GM12878 (cell line): ENCODE data around the gene ERVH48-1. TPM values are rescaled to one million over a fixed set of nuclear protein-coding genes. Genes with fewer than 3 reads are reported as not detected.

Experiments
- ASH2L ChIP-seq: fragments of 300-600, 200-600 bp; sonication (generic); IDR thresholded peaks from 2 replicates; pipeline ENCODE4 v1.6.1; 2017; ENCODE audit warnings: low read depth, mild to moderate bottlenecking, borderline replicate concordance
- BMI1 ChIP-seq: fragments of 450-650 bp; IDR thresholded peaks from 2 replicates; pipeline ENCODE4 v1.6.1; 2016; ENCODE audit warnings: mild to moderate bottlenecking, moderate library complexity, borderline replicate concordance
- CHD2 ChIP-seq: IDR thresholded peaks from 2 replicates; pipeline ENCODE4 v1.6.1; 2011; ENCODE audit warnings: low read depth, low read length, improper control_type of control experiment, borderline replicate concordance
- EP300 ChIP-seq, 2 experiments: fragments of 150-350 bp in 1 of 2; IDR thresholded peaks; 2 replicates each; pipeline ENCODE4 v1.6.1; 2011 to 2012; ENCODE audit warnings: low read depth in 2 of 2, low read length in 2 of 2, borderline replicate concordance in 1 of 2, improper control_type of control experiment in 1 of 2, inconsistent platforms in 1 of 2; ENCODE audit not compliant: control insufficient read depth in 1 of 2
- HDAC2 ChIP-seq: fragments of 200-600 bp; sonication (generic); IDR thresholded peaks from 2 replicates; pipeline ENCODE4 v1.6.1; 2017
- KLF5 ChIP-seq: fragments of 450-650 bp; IDR thresholded peaks from 2 replicates; pipeline ENCODE4 v1.6.1; 2014; ENCODE audit warnings: mild to moderate bottlenecking; ENCODE audit not compliant: partially characterized antibody
- LARP7 ChIP-seq: fragments of 450-650 bp; IDR thresholded peaks from 2 replicates; pipeline ENCODE4 v1.6.1; 2017; ENCODE audit warnings: mild to moderate bottlenecking
- MTA2 ChIP-seq: fragments of 450-650 bp; IDR thresholded peaks from 2 replicates; pipeline ENCODE4 v1.6.1; 2016; ENCODE audit warnings: low read depth, mild to moderate bottlenecking, moderate library complexity
- POLR2AphosphoS2 ChIP-seq: IDR thresholded peaks from 2 replicates; pipeline ENCODE4 v1.6.1; 2011; ENCODE audit warnings: low read depth, mild to moderate bottlenecking, low read length, improper control_type of control experiment, moderate library complexity
- RBBP5 ChIP-seq: fragments of 200-600 bp; sonication (generic); conservative IDR thresholded peaks from 2 replicates; pipeline ENCODE4 v1.6.1; 2016
- SP1 ChIP-seq: IDR thresholded peaks from one replicate; pipeline ENCODE4 v1.6.1; 2011; ENCODE audit warnings: low read depth, low read length
- TBL1XR1 ChIP-seq: IDR thresholded peaks from 2 replicates; pipeline ENCODE4 v1.6.1; 2012; ENCODE audit warnings: low read depth, low read length, improper control_type of control experiment
- ZZZ3 ChIP-seq: IDR thresholded peaks from 2 replicates; pipeline ENCODE4 v1.6.1; 2011; ENCODE audit warnings: low read depth; ENCODE audit not compliant: control insufficient read depth, insufficient read length
- polyA plus RNA-seq, 11 experiments: library from polyadenylated mRNA; depleted of rRNA in 4 of 11; unstranded in 6 of 11; stranded (reverse) in 5 of 11; fragments of >200 nt; fragmentation: Nextera tagmentation in 4 of 11; fragmentation: Illumina TruSeq in 1 of 11; extraction: Ambion mirVana in 4 of 11; extraction: Trizol in 1 of 11; gene quantifications; 1 replicate in 1 of 11; 2 replicates in 10 of 11; pipeline versions ENCODE4 v1.2.1 to v1.2.3, GENCODE V29; 2011 to 2016; ENCODE audit warnings: inconsistent platforms in 2 of 11, missing spikeins in 2 of 11, low read depth in 1 of 11
- total RNA-seq, 4 experiments: library from RNA; depleted of rRNA in 3 of 4; stranded (reverse); fragments of >200 nt in 3 of 4; fragmentation: Illumina TruSeq in 1 of 4; extraction: Trizol in 1 of 4; gene quantifications; 2 replicates each; pipeline versions ENCODE4 v1.2.1 to v1.2.3, GENCODE V29; 2013 to 2021
- TF ChIP-seq, protein P1 (sequence below): IDR thresholded peaks from 2 replicates; pipeline ENCODE4 v1.6.1; 2011; ENCODE audit warnings: mild to moderate bottlenecking, low read depth, low read length, moderate library complexity; ENCODE audit not compliant: insufficient replicate concordance
- TF ChIP-seq, protein P2 (sequence below): fragments of 450-650 bp; IDR thresholded peaks from 2 replicates; pipeline ENCODE4 v1.6.1; 2017; ENCODE audit warnings: low read depth, mild to moderate bottlenecking, moderate library complexity
- TF ChIP-seq, protein P3 (sequence below): fragments of 150-350 bp; IDR thresholded peaks from 2 replicates; pipeline ENCODE4 v1.6.1; 2014; ENCODE audit warnings: mild to moderate bottlenecking, low read depth, low read length
- TF ChIP-seq, protein P4 (sequence below): fragments of 450-650 bp; IDR thresholded peaks from 2 replicates; pipeline ENCODE4 v1.6.1; 2018; ENCODE audit warnings: borderline replicate concordance, mild to moderate bottlenecking; ENCODE audit not compliant: partially characterized antibody
- TF ChIP-seq, protein P5 (sequence below): fragments of 450-650 bp; IDR thresholded peaks from 2 replicates; pipeline ENCODE4 v1.6.1; 2017; ENCODE audit warnings: mild to moderate bottlenecking
- TF ChIP-seq, protein P6 (sequence below): IDR thresholded peaks from 2 replicates; pipeline ENCODE4 v1.6.1; 2011; ENCODE audit warnings: low read depth, low read length, improper control_type of control experiment, borderline replicate concordance

The ERVH48-1 gene
- total and polyA plus RNA-seq, 10 of the 15 experiments (the other 5 are each of a cell fraction or from before 2014, with no cell fraction given), result 0.03 to 0.30 (median 0.13) TPM; not detected in 7

DNA sequence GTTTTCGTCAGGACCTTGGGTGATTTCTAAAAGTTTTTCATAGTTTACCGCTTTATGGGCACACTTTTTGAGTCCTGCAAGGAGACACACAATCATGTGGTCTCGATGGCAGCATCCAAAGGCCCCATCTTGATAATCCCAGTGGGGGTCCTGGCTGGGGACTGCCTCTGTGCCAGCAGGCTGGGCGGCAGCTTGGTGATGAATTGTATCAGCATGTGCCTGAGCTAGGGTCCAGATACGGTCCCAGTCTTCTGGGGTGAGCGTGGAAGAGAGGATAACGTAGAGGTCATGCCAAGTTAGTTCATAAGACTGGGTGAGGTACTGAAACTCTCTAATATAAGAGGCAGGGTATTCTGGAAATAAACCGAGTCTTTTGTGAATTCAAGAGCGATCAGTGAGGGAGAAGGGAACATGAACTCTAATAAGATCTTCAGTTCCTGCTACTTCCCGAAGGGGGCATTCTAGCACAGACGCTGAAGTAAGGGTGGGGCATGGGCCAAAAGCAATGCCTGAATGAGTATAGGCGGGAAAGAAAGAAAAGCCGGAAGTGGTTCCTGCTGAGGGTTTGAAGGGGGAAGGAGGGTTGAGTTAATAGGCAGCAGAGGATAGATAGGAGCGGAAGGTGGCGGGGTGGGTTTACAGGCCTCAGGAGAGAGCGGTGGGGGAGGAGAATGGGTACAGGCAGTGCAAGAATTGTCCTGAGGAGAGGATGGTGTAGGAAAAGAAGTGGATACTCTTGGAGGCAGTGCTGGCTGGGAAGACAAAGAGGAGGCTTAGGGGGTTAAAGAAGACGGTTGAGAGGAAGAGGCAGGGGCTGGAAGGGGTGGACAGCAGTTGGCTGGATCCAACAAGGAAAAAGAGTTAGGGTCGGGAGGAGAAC, 1.6 kb downstream of the ERVH48-1 start (continued):
- TF ChIP-seq, protein P1, sequence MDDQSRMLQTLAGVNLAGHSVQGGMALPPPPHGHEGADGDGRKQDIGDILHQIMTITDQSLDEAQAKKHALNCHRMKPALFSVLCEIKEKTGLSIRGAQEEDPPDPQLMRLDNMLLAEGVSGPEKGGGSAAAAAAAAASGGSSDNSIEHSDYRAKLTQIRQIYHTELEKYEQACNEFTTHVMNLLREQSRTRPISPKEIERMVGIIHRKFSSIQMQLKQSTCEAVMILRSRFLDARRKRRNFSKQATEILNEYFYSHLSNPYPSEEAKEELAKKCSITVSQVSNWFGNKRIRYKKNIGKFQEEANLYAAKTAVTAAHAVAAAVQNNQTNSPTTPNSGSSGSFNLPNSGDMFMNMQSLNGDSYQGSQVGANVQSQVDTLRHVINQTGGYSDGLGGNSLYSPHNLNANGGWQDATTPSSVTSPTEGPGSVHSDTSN, result no peak
- TF ChIP-seq CHD2 (peak; percentile 58; the same call in 1 of the 2 replicates), RBBP5 (no peak), LARP7 (no peak), EP300 (IDR thresholded peaks at IDR 0.05; ENCODE audit: borderline replicate concordance in 1 of 2, control insufficient read depth in 1 of 2, low read depth in 2 of 2, low read length in 2 of 2) (peak in 1 of 2 experiments; percentile 37; a peak in 1 of 4 replicates), BMI1 (peak; percentile 21; the same call in 1 of the 2 replicates), POLR2AphosphoS2 (no peak), HDAC2 (no peak), ASH2L (no peak), ZZZ3 (no peak), KLF5 (no peak), TBL1XR1 (no peak), MTA2 (peak; percentile 73), SP1 (no peak)
- TF ChIP-seq, protein P2, sequence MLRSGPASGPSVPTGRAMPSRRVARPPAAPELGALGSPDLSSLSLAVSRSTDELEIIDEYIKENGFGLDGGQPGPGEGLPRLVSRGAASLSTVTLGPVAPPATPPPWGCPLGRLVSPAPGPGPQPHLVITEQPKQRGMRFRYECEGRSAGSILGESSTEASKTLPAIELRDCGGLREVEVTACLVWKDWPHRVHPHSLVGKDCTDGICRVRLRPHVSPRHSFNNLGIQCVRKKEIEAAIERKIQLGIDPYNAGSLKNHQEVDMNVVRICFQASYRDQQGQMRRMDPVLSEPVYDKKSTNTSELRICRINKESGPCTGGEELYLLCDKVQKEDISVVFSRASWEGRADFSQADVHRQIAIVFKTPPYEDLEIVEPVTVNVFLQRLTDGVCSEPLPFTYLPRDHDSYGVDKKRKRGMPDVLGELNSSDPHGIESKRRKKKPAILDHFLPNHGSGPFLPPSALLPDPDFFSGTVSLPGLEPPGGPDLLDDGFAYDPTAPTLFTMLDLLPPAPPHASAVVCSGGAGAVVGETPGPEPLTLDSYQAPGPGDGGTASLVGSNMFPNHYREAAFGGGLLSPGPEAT, result peak; percentile 52
- TF ChIP-seq, protein P3, sequence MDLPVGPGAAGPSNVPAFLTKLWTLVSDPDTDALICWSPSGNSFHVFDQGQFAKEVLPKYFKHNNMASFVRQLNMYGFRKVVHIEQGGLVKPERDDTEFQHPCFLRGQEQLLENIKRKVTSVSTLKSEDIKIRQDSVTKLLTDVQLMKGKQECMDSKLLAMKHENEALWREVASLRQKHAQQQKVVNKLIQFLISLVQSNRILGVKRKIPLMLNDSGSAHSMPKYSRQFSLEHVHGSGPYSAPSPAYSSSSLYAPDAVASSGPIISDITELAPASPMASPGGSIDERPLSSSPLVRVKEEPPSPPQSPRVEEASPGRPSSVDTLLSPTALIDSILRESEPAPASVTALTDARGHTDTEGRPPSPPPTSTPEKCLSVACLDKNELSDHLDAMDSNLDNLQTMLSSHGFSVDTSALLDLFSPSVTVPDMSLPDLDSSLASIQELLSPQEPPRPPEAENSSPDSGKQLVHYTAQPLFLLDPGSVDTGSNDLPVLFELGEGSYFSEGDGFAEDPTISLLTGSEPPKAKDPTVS, result no peak
- TF ChIP-seq, protein P4, sequence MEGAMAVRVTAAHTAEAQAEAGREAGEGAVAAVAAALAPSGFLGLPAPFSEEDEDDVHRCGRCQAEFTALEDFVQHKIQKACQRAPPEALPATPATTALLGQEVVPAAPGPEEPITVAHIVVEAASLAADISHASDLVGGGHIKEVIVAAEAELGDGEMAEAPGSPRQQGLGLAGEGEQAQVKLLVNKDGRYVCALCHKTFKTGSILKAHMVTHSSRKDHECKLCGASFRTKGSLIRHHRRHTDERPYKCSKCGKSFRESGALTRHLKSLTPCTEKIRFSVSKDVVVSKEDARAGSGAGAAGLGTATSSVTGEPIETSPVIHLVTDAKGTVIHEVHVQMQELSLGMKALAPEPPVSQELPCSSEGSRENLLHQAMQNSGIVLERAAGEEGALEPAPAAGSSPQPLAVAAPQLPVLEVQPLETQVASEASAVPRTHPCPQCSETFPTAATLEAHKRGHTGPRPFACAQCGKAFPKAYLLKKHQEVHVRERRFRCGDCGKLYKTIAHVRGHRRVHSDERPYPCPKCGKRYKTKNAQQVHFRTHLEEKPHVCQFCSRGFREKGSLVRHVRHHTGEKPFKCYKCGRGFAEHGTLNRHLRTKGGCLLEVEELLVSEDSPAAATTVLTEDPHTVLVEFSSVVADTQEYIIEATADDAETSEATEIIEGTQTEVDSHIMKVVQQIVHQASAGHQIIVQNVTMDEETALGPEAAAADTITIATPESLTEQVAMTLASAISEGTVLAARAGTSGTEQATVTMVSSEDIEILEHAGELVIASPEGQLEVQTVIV, result peak; percentile 65
- TF ChIP-seq, protein P5, sequence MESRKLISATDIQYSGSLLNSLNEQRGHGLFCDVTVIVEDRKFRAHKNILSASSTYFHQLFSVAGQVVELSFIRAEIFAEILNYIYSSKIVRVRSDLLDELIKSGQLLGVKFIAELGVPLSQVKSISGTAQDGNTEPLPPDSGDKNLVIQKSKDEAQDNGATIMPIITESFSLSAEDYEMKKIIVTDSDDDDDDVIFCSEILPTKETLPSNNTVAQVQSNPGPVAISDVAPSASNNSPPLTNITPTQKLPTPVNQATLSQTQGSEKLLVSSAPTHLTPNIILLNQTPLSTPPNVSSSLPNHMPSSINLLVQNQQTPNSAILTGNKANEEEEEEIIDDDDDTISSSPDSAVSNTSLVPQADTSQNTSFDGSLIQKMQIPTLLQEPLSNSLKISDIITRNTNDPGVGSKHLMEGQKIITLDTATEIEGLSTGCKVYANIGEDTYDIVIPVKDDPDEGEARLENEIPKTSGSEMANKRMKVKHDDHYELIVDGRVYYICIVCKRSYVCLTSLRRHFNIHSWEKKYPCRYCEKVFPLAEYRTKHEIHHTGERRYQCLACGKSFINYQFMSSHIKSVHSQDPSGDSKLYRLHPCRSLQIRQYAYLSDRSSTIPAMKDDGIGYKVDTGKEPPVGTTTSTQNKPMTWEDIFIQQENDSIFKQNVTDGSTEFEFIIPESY, result no peak
- TF ChIP-seq, protein P6, sequence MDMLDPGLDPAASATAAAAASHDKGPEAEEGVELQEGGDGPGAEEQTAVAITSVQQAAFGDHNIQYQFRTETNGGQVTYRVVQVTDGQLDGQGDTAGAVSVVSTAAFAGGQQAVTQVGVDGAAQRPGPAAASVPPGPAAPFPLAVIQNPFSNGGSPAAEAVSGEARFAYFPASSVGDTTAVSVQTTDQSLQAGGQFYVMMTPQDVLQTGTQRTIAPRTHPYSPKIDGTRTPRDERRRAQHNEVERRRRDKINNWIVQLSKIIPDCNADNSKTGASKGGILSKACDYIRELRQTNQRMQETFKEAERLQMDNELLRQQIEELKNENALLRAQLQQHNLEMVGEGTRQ, result no peak
